Mucosa of descending colon (tissue), 3 donors: Measurements from ENCODE around the gene STYXL2. TPM values are rescaled to one million over a fixed set of nuclear protein-coding genes. Genes with fewer than 3 reads are reported as not detected.

Source experiments
- ATAC-seq: fragments of 200-7000 bp; cut with Tn5 transposase; one replicate; pipeline ENCODE4 v1.9.1; 2020; ENCODE audit warnings: mild to moderate bottlenecking, moderate library complexity
- DNase-seq, 3 donors: peaks; one replicate each; pipeline ENCODE4 v3.0.0-alpha.2; 2020
- H3K36me3 ChIP-seq: fragments of 200-600 bp; one replicate; pipeline ENCODE4 v1.8.0; 2021; ENCODE audit warnings: low read depth, mild to moderate bottlenecking
- H3K4me1 ChIP-seq: fragments of 200-600 bp; one replicate; pipeline ENCODE4 v1.8.0; 2021; ENCODE audit warnings: low read depth, mild to moderate bottlenecking
- H3K4me3 ChIP-seq: fragments of 200-600 bp; one replicate; pipeline ENCODE4 v1.8.0; 2021; ENCODE audit warnings: mild to moderate bottlenecking
- H3K9me3 ChIP-seq: fragments of 200-600 bp; one replicate; pipeline ENCODE4 v1.8.0; 2021; ENCODE audit warnings: mild to moderate bottlenecking
- intact Hi-C, 2 donors: fragments of 100-400 bp; cut with DNase I in 1 of 2; cut with micrococcal nuclease in 1 of 2; formaldehyde crosslinking; loops; one replicate each; pipeline versions ENCODE4 v1.11.0 to v1.11.1; 2022; cut with DNase I, micrococcal nuclease
- total RNA-seq, 3 donors: library from RNA; stranded (reverse); fragmentation: NEBNext Ultra II Directional in 2 of 3; extraction: Animal tissue kit (Norgen Biotek cat#: 25700) in 2 of 3; gene quantifications; one replicate each; pipeline versions ENCODE4 v1.2.1 to v1.2.4, GENCODE V29; 2021 to 2023
- TF ChIP-seq, protein P1 (sequence below): fragments of 200-600 bp; IDR thresholded peaks from one replicate; pipeline ENCODE4 v1.8.0; 2022; ENCODE audit warnings: antibody characterized with exemption, mild to moderate bottlenecking
- donor health status: DM: no; HTN: no; CAD: no; lungs with moderate emphysema.
- donor health status: DM: no; HTN: no; CAD: no.
- donor health status: DM: no; HTN: yes; CAD: no.

Gene STYXL2
- total RNA-seq, 3 donors from 2014 or later, result 0.13 to 0.17 (median 0.17) TPM

DNA sequence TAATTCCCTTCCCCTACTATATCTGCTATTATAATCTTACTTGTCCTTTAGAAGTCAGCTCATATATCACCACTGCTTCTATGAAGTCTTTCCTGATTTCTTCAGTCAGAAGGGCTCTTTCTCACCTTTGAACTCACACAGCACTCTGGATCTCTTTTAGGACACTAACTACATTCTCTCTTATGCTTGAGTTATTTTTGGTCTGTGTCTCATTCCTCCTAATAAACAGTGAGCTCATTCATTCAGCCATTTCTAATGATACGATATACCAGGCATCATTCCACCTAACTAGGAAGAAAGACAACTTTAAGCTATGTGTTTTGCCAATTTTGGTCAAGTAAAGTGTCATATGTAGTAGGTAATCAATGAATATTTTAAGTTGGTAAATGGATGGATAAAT lies 1.2 kb upstream of the STYXL2 start:
- DNase-seq (no peak), ATAC-seq (no peak)
- no peaks in the 10 kb centered on the region for H3K36me3 ChIP-seq
- no peaks in the 10 kb centered on the region for H3K9me3 ChIP-seq
- TF ChIP-seq, protein P1, sequence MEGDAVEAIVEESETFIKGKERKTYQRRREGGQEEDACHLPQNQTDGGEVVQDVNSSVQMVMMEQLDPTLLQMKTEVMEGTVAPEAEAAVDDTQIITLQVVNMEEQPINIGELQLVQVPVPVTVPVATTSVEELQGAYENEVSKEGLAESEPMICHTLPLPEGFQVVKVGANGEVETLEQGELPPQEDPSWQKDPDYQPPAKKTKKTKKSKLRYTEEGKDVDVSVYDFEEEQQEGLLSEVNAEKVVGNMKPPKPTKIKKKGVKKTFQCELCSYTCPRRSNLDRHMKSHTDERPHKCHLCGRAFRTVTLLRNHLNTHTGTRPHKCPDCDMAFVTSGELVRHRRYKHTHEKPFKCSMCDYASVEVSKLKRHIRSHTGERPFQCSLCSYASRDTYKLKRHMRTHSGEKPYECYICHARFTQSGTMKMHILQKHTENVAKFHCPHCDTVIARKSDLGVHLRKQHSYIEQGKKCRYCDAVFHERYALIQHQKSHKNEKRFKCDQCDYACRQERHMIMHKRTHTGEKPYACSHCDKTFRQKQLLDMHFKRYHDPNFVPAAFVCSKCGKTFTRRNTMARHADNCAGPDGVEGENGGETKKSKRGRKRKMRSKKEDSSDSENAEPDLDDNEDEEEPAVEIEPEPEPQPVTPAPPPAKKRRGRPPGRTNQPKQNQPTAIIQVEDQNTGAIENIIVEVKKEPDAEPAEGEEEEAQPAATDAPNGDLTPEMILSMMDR, result no peak
- no peak overlapping the region for H3K4me3 ChIP-seq
- H3K4me1 ChIP-seq, result peaks cover 8% of the 10 kb centered on the region
- intact Hi-C loops, result no loop called here

GRCh38 chr1:167094690-167095089 lies 815 bp downstream of the STYXL2 start:
- TF ChIP-seq, protein P1, result no peak
- Histone ChIP-seq H3K4me1 (peaks cover 8% of the 10 kb centered on the region), H3K9me3 (no peaks in the 10 kb centered on the region), H3K4me3 (no peak overlapping the region), H3K36me3 (no peaks in the 10 kb centered on the region)
- DNase-seq (no peak), ATAC-seq (no peak)
- intact Hi-C loops, result no loop called here

- H3K36me3 ChIP-seq, result no peaks in the 10 kb centered on the region
- H3K9me3 ChIP-seq, result no peaks in the 10 kb centered on the region
- H3K4me3 ChIP-seq, result no peak overlapping the region
- intact Hi-C loops, result no loop called here
- ATAC-seq (no peak), DNase-seq (no peak)
- H3K4me1 ChIP-seq, result peaks cover 8% of the 10 kb centered on the region
- TF ChIP-seq, protein P1, result no peak
Observed at GRCh38 chr1:167095368-167095767, 1.5 kb downstream of the STYXL2 start.

GRCh38 chr1:167099851-167100250 lies 6.0 kb downstream of the STYXL2 start:
- ATAC-seq (no peak), DNase-seq (no peak)
- intact Hi-C loops, result no loop called here
- TF ChIP-seq, protein P1, result no peak
- Histone ChIP-seq H3K4me1 (no peaks in the 10 kb centered on the region), H3K36me3 (no peaks in the 10 kb centered on the region), H3K4me3 (no peak overlapping the region), H3K9me3 (no peaks in the 10 kb centered on the region)

DNA sequence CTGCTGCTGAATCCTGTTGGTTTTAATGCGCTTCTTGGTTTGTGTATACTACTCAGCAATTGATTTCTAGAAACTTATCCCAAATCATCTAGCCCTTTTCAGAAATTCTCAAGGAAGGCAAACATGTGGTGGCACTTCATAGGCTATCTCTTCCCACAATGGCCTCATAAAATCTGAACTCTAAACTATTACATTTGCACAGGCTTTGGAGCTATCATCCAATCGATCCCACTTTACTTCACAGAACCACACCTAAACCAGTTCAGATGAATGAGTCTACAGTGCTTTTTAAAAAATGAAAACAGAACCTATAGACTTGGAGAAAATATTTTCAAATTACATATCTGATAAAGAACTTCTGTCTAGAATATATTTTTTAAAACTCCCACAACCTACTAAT lies 6.9 kb downstream of the STYXL2 start:
- ATAC-seq (peak; percentile 82), DNase-seq (no peak)
- intact Hi-C loops, result no loop called here
- Histone ChIP-seq H3K4me3 (no peak overlapping the region), H3K9me3 (no peaks in the 10 kb centered on the region), H3K4me1 (peaks cover 4% of the 10 kb centered on the region), H3K36me3 (no peaks in the 10 kb centered on the region)
- TF ChIP-seq, protein P1, result no peak

- Histone ChIP-seq H3K4me1 (peaks cover 4% of the 10 kb centered on the region), H3K36me3 (no peaks in the 10 kb centered on the region), H3K9me3 (no peaks in the 10 kb centered on the region), H3K4me3 (no peak overlapping the region)
- TF ChIP-seq, protein P1, result no peak
- DNase-seq (no peak), ATAC-seq (no peak)
- intact Hi-C loops, result no loop called here
Observed at GRCh38 chr1:167101754-167102153, 7.9 kb downstream of the STYXL2 start.
